Nephron progenitor cell (in vitro differentiated cells): ENCODE data around the gene DGLUCY.

Experiments used
- DNase-seq: peaks from one replicate; pipeline ENCODE4 v3.0.0; 2021
- H3K27ac Mint-ChIP-seq: 2 replicates; pipeline ENCODE4 v1.8.0; 2021; ENCODE audit warnings: mild to moderate bottlenecking, moderate library complexity, mixed read lengths
- H3K27me3 Mint-ChIP-seq: 2 replicates; pipeline ENCODE4 v1.8.0; 2021; ENCODE audit warnings: mild to moderate bottlenecking, low read depth, mixed read lengths; ENCODE audit not compliant: poor library complexity
- H3K36me3 Mint-ChIP-seq: 2 replicates; pipeline ENCODE4 v1.8.0; 2021; ENCODE audit warnings: low read depth, mixed read lengths
- H3K4me1 Mint-ChIP-seq: 2 replicates; pipeline ENCODE4 v1.8.0; 2021; ENCODE audit warnings: mixed read lengths
- H3K4me3 Mint-ChIP-seq: 2 replicates; pipeline ENCODE4 v1.8.0; 2021; ENCODE audit warnings: mild to moderate bottlenecking, moderate library complexity, mixed read lengths
- H3K9me3 Mint-ChIP-seq: 2 replicates; pipeline ENCODE4 v1.8.0; 2021; ENCODE audit warnings: mild to moderate bottlenecking, moderate library complexity, mixed read lengths
- TF ChIP-seq, protein P1 (sequence below): fragments of 200-600 bp; sonication (generic); IDR thresholded peaks from 2 replicates; pipeline ENCODE4 v1.5.0; 2021; ENCODE audit warnings: antibody characterized with exemption

The DGLUCY gene

DNA sequence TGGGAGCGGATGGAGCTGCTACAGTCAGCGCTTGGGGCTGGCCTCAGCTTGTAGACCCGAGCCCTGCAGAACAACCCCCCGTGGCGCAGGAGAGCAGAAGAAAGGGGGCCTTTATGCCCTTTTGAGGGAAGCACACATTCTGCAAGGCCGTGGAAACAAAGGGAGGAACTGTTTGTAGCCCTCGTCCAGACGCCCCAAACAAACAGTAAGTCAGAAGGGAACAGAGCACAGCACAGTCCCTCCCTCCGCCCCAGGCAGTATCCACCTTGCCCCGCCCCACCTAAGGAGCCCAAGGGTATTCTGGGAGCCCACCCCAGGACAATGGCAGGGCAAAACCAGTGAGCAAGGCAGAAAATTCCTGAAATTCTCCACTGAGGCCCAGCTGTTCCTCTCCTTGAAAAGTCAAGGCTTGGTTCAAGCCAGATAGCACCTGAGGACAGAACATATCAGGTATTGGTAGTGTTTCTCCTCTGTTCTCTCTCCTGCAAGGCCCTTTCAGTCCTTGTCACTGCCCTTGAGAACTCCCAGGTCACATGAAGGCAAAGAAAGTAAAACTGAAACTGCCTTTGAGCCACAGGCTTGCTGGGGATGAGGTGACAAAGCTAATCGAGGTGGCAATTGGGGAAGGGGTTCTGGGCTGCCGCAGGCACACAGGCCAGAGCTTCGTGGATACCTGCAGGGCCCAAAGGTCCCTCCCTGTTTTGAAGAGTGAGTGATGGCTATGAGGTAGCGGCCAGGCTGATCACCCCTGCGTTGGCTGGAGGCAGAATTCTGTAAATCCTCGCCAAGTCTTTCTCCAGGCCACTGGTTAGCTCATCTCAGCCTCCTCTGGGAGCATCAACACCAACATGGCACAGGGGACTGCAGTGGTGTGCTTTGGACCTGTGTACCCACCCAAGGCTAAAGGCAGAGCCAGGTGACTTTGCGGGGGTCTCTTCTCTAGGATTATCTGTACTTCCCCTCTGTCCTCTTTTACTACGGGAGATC, 499 bp downstream of the DGLUCY start:
- H3K36me3 Mint-ChIP-seq: peaks cover 26% of the 10 kb centered on the region
- peaks cover 22% of the 10 kb centered on the region for H3K9me3 Mint-ChIP-seq
- peak overlapping the region; percentile 94 for H3K27ac Mint-ChIP-seq
- peak; percentile 71 for DNase-seq
- TF ChIP-seq, protein P1, sequence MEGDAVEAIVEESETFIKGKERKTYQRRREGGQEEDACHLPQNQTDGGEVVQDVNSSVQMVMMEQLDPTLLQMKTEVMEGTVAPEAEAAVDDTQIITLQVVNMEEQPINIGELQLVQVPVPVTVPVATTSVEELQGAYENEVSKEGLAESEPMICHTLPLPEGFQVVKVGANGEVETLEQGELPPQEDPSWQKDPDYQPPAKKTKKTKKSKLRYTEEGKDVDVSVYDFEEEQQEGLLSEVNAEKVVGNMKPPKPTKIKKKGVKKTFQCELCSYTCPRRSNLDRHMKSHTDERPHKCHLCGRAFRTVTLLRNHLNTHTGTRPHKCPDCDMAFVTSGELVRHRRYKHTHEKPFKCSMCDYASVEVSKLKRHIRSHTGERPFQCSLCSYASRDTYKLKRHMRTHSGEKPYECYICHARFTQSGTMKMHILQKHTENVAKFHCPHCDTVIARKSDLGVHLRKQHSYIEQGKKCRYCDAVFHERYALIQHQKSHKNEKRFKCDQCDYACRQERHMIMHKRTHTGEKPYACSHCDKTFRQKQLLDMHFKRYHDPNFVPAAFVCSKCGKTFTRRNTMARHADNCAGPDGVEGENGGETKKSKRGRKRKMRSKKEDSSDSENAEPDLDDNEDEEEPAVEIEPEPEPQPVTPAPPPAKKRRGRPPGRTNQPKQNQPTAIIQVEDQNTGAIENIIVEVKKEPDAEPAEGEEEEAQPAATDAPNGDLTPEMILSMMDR: no peak
- H3K27me3 Mint-ChIP-seq: peaks cover 7% of the 10 kb centered on the region
- peaks cover 28% of the 10 kb centered on the region for H3K4me1 Mint-ChIP-seq
- peak overlapping the region; percentile 87 for H3K4me3 Mint-ChIP-seq

DNA sequence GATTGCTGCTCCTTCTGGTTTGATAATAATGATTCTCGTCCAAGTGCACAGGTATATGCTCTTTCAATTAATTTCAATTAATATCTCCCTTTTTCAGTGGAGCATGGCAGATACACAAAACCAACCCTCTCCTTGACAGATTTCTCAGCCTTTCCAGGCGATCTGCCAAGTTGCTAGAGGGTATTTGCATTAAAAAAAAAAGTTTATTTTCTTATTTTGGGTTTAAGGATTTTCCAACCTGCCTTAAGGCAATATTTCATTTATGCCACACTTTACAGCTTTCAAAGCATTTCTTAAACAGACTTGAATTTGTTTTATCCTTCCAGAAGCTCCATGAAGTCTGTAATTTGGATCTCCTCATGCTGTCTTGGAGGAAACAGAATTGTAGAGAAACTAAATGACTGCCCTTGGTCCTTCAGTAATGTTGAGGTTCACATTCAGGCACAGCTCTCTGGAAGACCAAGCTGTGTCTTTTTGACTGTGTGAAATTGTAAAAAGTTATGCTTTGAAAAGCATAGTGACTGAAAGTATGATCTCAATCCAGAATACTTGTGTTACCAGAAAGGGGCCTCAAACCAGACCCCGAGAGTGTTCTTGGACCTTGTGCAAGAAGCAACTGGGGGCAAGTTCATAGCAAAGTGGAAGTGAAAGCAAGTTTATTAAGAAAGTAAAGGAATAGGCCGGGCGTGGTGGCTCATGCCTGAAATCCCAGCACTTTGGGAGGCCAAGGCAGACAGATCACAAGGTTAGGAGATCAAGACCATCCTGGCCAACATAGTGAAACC, 2.3 kb downstream of the DGLUCY start:
- no peak overlapping the region for H3K4me3 Mint-ChIP-seq
- H3K4me1 Mint-ChIP-seq: peaks cover 28% of the 10 kb centered on the region
- DNase-seq: no peak
- TF ChIP-seq, protein P1: no peak
- peaks cover 25% of the 10 kb centered on the region for H3K9me3 Mint-ChIP-seq
- no peak overlapping the region for H3K27ac Mint-ChIP-seq
- peaks cover 41% of the 10 kb centered on the region for H3K36me3 Mint-ChIP-seq
- H3K27me3 Mint-ChIP-seq: peaks cover 9% of the 10 kb centered on the region

DNA sequence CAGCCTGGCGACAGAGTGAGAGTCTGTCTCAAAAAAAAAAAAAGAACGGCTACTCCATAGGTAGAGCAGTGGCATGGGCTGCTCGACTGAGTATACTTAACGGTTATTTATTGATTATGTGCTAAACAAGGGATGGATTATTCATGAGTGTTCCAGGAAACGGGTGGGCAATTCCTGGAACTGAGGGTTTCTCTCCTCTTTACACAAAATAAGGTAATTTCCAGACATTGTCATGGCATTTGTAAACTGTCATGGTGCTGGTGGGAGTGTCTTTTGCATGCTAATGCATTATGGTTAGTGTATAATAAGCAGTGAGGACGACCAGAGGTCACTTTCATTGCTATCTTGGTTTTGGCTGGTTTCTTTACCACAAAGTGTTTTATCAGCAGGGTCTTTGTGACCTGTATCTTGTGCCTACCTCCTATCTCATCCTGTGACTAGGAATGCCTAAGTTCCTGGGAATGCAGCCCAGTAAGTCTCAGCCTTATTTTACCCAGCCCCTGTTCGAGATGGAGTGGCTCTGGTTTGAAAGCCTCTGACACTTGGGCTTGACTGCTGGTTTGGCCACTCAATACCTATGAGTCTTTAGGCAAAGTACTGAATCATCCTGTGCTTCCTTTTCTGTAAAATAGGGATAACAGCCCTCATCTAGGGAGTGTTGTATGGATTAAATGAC, 3.2 kb downstream of the DGLUCY start:
- Mint-ChIP-seq H3K4me3 (no peak overlapping the region), H3K27me3 (peaks cover 9% of the 10 kb centered on the region), H3K9me3 (peaks cover 25% of the 10 kb centered on the region), H3K4me1 (peaks cover 28% of the 10 kb centered on the region), H3K27ac (no peak overlapping the region), H3K36me3 (peaks cover 41% of the 10 kb centered on the region)
- no peak for DNase-seq
- TF ChIP-seq, protein P1: no peak

DNA sequence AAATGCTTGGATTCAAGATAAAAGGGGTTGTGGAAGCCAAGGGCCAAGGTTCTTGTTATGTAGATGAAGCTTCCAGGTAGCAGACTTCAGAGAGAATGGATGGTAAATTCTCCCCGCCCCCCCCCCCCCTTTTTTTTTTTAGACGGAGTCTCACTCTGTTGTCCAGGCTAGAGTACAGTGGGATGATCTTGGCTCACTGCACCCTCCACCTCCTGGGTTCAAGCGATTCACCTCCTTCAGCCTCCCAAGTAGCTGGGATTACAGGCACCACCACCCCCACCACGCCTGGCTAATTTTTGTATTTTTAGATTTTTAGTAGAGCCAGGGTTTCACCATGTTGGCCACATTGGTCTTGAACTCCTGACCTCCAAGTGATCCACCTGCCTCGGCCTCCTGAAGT, 4.1 kb downstream of the DGLUCY start:
- Mint-ChIP-seq H3K9me3 (peaks cover 20% of the 10 kb centered on the region), H3K36me3 (peaks cover 41% of the 10 kb centered on the region), H3K27ac (no peak overlapping the region), H3K4me1 (peaks cover 23% of the 10 kb centered on the region), H3K27me3 (peaks cover 6% of the 10 kb centered on the region), H3K4me3 (no peak overlapping the region)
- DNase-seq: no peak
- TF ChIP-seq, protein P1: no peak

DNA sequence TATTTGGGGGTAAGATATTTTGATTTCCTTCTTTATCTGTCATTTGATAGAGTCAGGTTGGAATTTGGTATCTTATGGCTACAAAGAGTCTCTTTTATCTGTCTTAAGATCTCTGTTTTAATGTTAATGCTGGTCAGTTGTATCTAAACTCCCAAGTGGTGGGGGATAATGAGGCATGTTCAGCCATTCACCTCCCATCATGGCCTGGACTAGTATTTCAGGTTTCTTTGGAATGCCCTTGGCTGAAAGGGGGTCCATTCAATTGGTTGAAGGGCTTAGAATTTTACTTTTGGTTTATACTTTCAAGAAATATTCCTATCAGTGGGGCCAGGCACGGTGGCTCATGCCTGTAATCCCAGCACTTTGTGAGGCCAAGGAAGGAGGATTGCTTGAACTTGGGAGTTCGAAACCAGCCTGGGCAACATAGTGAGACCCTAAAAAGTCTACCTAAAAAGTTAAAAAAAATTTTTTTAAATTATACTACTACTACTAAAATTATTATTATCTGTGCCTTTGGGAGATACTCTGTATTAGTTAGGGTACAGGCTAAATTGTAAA, 4.7 kb downstream of the DGLUCY start:
- TF ChIP-seq, protein P1: no peak
- Mint-ChIP-seq H3K9me3 (peaks cover 20% of the 10 kb centered on the region), H3K4me3 (no peak overlapping the region), H3K27me3 (peaks cover 6% of the 10 kb centered on the region), H3K36me3 (peaks cover 41% of the 10 kb centered on the region), H3K4me1 (peaks cover 21% of the 10 kb centered on the region), H3K27ac (no peak overlapping the region)
- DNase-seq: no peak
